GM23248 (cell line): ENCODE results near the gene HEBP1.

Experiments used
- EZH2 ChIP-seq: fragments of 200-600 bp; sonication (generic); IDR thresholded peaks from 2 replicates; pipeline ENCODE4 v1.6.1; 2018; ENCODE audit warnings: antibody characterized with exemption, mild to moderate bottlenecking; ENCODE audit not compliant: insufficient read depth, poor library complexity, severe bottlenecking
- EZH2phosphoT487 ChIP-seq: fragments of 200-600 bp; sonication (generic); IDR thresholded peaks from 2 replicates; pipeline ENCODE4 v1.6.1; 2018; ENCODE audit warnings: antibody characterized with exemption, moderate library complexity, mild to moderate bottlenecking, low read depth; ENCODE audit not compliant: insufficient read depth

- TF ChIP-seq EZH2 (no peak), EZH2phosphoT487 (no peak)
These were observed 8.8 kb upstream of the HEBP1 start for GRCh38 chr12:13008741-13009380.
